HPDE6-E6E7 (cell line): ENCODE data around the gene GATA5.

ENCODE experiments used
- DNase-seq: peaks from one replicate; pipeline ENCODE4 v3.0.0; 2011; ENCODE audit warnings: missing footprints; ENCODE audit errors: extremely low spot score

The GATA5 gene, protein sequence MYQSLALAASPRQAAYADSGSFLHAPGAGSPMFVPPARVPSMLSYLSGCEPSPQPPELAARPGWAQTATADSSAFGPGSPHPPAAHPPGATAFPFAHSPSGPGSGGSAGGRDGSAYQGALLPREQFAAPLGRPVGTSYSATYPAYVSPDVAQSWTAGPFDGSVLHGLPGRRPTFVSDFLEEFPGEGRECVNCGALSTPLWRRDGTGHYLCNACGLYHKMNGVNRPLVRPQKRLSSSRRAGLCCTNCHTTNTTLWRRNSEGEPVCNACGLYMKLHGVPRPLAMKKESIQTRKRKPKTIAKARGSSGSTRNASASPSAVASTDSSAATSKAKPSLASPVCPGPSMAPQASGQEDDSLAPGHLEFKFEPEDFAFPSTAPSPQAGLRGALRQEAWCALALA

GRCh38 chr20:62475772-62476055 is at the start of gene GATA5:
Gene GATA5 (minus strand): TSS chr20:62475995. CDS start chr20:62475521, 474 bp downstream.
- no peak for DNase-seq

DNA sequence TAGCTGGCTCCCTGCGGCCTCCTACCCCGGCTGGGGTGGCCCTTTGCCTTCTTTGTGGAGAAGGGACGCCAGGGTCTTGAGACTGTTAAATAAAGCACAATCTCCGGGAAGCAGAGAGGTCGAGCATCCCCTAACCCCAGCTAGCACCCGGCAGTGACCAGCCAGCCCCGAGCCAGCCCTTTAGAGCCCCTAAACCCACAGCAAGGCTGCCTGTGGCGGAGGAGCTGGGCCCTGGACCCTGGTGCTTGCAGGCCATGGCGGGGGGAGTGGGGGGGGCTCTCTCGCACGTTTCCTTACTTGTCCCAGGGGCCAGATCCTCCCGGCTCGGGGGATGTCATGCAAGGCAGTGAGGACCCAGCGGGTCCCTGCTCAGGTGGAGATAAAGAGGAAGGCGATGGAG is 49.2 kb upstream of the GATA5 start:
- no peak for DNase-seq

DNA sequence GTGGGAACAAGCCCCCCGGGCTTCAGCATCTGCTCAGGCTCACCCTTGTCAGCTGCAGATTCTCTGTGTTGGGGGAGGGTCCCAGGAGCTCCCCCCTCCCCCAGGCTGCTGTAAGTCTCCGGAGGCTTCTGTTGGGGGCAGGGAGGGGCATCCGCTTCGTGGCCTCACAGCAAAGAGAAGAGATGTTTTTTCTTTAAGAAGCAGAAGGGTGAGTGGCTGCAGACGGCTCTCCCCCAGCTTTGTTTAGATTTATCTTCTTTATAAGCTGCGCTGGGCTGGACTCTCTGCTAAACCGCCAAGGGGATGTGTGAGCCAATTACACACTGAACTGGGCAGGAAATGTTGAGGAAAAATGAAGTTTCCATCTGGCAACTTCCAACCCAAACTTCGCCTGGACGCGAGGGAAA is 48.7 kb upstream of the GATA5 start:
- DNase-seq = no peak

DNA sequence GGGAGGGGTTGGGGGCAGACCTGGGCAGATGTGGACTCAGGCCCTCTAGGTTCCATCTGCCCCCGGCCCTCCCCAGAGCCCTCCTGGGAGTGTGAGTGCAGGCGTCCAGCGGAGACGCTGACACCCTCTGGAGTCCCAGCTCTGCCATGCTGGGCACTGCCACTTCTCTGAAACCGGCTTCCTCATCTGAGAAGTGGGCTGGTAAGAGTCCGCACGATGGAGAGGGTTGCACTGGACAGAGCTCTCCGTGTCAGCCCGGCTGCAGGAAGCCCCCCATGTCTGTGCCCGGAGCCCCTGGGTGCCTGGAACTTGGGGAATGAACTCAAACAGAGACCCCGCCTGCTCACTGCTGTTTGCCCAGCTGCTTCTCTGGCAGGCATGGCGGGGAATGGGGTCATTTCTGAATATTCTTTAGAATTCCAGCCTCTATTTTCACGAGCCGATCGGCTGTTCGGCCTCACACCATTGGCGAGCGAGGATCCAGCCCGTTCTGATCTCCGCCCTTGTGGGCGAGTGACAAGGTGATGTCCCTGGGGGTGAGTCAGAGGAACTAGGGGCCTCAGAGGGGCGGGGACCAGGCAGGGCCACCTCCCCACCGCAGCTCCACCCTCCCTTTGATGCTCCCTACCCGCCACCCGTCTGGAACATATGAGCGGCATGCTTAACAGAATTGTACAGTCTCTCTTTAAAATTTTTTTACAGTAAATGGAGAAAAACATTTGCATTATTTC is 47.8 kb upstream of the GATA5 start:
- DNase-seq = no peak

DNA sequence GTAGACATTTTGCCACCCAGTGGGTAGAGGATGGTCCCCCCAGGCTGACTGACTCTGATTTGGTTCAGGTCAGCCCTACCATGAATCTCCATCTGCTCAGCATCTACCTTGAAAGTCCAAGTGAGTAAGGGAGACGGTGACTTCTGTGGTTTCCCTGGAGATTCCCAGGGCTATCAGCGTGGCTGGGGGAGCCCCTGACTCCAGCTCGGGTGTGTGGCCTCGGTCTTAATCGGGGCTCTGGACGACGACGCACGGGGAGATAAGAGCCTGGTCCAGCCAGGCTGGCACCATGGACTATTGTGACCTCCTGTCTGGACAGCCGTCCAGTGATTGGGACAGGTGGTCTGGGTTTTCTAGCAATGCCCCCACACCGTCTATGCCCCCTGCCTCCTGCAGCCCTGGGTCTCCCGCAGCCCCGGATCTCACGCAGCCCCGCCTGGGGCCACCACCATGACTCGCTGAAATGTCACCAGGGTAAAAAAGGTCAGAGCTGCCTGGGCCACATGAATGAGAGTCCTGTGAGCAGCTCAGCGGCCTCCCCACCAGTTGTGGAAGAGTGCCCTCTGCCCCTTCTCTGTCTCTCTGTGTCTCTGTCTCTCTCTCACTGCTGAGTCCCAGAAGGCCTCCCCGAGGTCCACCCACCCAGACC is 47.1 kb upstream of the GATA5 start:
- no peak for DNase-seq

- DNase-seq = no peak
These were observed 44.0 kb upstream of the GATA5 start for GRCh38 chr20:62519826-62520225.

GRCh38 chr20:62518911-62519310 is 43.1 kb upstream of the GATA5 start:
- no peak for DNase-seq

DNA sequence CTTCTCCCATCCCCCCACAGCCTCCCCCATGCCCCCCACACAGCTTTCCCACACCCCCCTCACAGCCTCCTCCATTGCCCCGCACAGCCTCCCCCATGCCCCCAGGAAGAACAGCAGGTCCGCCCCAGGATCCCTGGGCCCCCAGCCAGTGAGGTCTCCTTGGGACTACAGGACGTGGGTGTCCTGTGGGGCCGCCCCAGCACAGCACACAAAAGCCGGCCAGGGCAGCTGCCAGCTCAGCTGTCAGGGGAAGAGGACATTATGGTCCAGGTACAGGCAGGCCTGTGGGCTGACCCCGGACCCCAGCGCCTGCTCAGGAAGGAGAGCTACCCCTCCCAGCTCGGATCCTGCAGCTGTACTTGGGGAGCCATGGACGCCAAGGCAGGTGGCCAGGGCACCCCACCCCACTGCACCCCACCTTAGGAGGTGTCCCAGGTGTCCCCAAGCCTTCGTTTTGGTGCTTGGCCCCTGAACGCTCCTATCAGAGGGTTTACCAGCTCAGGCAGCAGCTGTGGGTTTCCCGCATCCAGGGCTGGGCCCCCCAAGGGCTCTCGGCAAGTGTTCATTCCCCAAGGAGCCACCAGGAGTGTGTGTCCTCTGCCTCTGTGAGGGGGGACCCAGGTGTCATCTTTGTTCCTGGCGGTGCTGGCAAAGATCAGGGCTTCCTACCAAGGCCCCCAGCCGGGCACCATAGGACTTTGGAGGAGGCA is 42.3 kb upstream of the GATA5 start:
- DNase-seq = no peak

DNA sequence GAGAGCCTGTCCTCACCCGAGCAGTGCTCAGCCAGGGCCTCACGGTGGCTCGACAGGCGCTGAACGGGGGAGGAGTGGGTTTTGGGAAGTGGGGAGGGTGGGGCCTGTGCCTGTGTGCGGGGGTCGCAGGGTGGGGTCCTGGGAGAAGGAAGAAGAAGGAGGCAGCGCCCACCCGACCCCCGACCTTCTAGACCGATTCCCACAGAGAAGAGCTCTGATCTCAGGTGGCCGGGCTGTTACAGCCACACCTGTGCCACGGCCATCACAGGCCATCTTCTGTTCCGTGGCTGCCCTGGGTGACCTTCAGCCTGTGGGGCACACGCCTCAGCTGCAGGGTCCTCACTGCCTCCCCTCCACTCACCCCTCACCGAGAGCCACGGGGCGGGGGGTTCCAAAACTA is 41.4 kb upstream of the GATA5 start:
- DNase-seq = no peak

- peak; percentile 71 for DNase-seq
These were observed 40.5 kb upstream of the GATA5 start for GRCh38 chr20:62516338-62516737.

DNA sequence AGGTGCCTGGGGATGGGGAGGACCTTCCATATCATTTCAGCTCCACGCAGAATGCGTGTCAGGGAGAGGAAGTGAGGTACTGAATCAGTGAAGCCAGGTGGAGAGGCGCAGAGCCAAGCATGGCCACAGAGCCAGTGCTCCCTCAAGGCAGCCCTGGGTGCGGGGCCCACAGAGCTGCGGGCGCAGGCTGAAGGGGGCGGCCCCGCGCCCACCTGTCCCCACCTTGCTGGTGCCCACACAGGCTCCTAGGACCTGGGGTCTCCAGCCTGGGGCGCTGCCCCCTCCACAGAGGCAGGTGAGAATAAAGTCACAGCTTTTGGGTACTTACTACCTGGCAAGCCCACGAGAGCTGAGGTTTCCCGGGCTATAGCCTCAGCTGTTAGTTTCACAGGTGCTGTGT is 40.0 kb upstream of the GATA5 start:
- no peak for DNase-seq

DNA sequence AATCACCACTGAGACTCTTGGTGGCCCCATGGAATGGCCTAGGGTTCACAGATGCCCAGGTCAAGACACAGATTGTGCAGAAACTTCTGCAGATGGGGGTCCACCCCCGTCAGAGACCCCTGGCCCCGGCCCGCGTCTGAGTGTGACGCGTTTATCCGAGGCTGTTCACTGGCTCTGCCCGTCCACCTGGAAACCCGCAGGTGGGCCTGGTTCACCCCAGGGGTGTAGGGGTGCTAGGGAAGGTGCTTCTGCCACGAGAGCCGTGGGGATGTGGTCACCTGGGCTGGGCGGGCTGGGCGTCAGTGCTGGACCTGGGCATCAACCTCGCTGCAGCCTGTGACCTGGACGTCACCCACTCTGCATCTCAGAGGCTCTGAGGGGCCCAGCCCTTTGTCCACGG is 39.5 kb upstream of the GATA5 start:
- no peak for DNase-seq

DNA sequence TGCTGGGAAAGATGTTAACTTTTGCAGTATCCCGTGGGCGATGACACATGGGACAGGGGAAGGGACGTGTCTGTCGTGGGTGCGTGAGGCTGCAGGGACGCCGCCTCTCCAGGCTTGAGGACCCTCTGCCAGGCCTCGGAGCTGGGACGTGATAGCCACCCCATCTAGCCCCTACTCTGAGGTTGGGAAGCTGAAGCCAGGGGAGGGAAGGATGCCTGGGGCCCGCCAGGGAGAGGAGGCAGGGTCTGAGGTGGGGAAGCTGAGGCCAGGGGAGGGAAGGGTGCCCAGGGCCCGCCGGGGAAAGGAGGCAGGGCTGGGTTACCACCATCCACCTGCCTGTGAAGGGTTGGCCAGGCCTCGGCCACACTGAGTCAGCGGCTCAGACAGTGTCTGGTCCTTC is 38.2 kb upstream of the GATA5 start:
- no peak for DNase-seq

DNA sequence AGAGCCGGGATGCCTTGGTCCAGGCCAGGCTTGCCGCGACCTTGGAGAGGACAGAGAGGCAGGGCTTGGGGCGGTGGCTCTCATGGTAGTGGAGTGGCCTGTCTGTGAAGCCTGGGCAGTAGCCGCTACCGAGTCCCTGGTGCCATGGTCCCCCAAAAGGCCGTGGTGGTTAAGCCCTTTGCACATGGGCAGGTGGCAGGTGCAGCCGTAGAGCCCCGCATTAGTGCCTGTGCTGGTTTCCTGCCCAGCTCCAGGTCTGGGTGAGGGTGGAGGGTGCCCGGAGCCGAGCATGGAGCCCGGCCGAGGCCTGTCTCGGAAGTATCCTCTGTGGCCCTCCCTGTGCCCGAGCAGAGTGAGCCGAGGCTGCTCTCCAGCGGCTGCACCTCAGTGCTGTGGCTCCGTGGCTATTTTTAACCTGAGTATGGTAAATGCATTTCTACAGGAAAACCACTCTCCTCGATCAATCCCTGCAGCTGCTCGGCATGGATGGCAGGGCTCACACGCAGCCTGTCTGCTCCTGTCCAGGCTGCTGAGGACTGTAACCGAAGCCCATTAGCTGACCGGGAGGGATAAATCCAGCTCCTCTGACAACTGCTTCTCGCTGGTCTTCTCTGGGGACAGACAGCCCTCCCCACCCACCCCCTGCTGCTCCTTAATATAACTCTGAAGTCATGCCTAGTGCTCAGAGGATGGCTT is 36.3 kb upstream of the GATA5 start:
- DNase-seq = no peak

- DNase-seq = no peak
These were observed 35.6 kb upstream of the GATA5 start for GRCh38 chr20:62511300-62511914.

DNA sequence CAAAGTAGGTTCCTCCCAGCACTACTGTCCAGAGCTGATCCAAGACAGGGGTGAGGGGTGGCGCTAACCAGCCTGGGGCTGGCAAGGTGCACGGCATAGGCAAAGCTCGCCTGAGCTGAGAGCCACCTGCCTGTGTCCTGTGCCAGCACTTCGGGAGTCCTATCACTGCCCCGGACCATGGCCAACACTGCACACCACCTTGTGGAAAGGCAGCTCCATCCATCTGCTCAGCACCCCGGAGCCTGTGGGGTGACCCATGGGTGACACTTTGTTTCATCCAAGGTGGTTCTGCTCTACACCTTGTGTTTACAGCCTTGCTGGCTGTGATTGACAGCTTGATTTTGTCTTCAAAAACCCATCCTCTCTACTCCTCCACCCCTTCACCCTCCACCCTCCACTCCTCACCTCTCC is 32.9 kb upstream of the GATA5 start:
- peak; percentile 64 for DNase-seq

- DNase-seq = no peak
These were observed 32.3 kb upstream of the GATA5 start for GRCh38 chr20:62507991-62508640.

DNA sequence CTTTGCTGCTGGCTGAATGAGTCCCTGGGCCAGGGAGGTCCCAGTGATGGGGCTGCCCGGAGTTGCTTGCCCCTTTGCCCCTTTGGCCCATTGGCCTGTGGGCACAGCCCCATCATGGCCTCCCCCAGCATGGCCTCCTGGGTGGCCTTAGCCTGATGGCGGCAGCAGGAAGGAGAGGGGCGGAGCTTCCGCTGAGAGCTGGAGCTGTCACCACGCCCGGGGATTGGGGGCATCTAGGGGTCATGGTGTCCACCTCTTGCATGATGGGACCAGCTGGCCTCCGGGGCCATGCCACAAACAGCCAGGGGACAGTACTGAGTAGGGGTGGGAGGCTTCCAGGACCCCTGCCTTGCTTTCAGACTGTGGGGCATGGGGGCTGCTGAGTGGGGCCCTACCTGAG is 31.5 kb upstream of the GATA5 start:
- DNase-seq = no peak

- no peak for DNase-seq
These were observed 31.0 kb upstream of the GATA5 start for GRCh38 chr20:62506791-62507190.

GRCh38 chr20:62506087-62506486 is 30.3 kb upstream of the GATA5 start:
- DNase-seq = no peak
